ENCODE measurements around the gene GALNT16.

GRCh38 chr14:69260190-69260860 is 367 bp downstream of the GALNT16 start:
- no peak for TF ChIP-seq SIN3A (IDR thresholded peaks at IDR 0.05; ENCODE audit: borderline replicate concordance, insufficient read depth, low read length)
- TF ChIP-seq POLR2AphosphoS5 (IDR thresholded peaks at IDR 0.05; ENCODE audit: low read depth, low read length), result no peak
- TF ChIP-seq REST (IDR thresholded peaks at IDR 0.05; ENCODE audit: insufficient read depth in 1 of 2, low read depth in 2 of 2, low read length in 2 of 2), result no peak

All from PFSK-1 (cell line).